ENCODE results near the gene THAP9.

The THAP9 gene

GRCh38 chr4:82901183-82901718, 716 bp downstream of the THAP9 start:
- no peak for ATAC-seq

GRCh38 chr4:82903737-82904136, 3.2 kb downstream of the THAP9 start:
- TF ChIP-seq RARB (CRISPR knock-in tag; IDR thresholded peaks at IDR 0.05) (no peak), ZNF565 (CRISPR knock-in tag; conservative IDR thresholded peaks at IDR 0.05; ENCODE audit: low read depth) (no peak), TOX (CRISPR knock-in tag; IDR thresholded peaks at IDR 0.05; ENCODE audit: borderline replicate concordance) (no peak), GLIS3 (CRISPR knock-in tag; IDR thresholded peaks at IDR 0.05) (no peak), ZNF70 (CRISPR knock-in tag; IDR thresholded peaks at IDR 0.05) (no peak), TSHZ2 (CRISPR knock-in tag; IDR thresholded peaks at IDR 0.05) (no peak)
- TF ChIP-seq, protein P1, sequence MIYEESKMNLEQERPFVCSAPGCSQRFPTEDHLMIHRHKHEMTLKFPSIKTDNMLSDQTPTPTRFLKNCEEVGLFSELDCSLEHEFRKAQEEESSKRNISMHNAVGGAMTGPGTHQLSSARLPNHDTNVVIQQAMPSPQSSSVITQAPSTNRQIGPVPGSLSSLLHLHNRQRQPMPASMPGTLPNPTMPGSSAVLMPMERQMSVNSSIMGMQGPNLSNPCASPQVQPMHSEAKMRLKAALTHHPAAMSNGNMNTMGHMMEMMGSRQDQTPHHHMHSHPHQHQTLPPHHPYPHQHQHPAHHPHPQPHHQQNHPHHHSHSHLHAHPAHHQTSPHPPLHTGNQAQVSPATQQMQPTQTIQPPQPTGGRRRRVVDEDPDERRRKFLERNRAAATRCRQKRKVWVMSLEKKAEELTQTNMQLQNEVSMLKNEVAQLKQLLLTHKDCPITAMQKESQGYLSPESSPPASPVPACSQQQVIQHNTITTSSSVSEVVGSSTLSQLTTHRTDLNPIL (CRISPR knock-in tag; IDR thresholded peaks at IDR 0.05; ENCODE audit: low read depth), result no peak
- no peak for ATAC-seq

More at GRCh38 chr4:82901183-82901718, 716 bp downstream of the THAP9 start:
- TF ChIP-seq ZFP3 (CRISPR knock-in tag; IDR thresholded peaks at IDR 0.05) (0 out of 2 replicates have a peak, but pooled peaks have one; percentile 0), ZC3H10 (CRISPR knock-in tag; IDR thresholded peaks at IDR 0.05) (no peak), ZNF8 (CRISPR knock-in tag; IDR thresholded peaks at IDR 0.05) (no peak), PATZ1 (CRISPR knock-in tag; IDR thresholded peaks at IDR 0.05; ENCODE audit: borderline replicate concordance) (no peak), TOX (CRISPR knock-in tag; IDR thresholded peaks at IDR 0.05; ENCODE audit: borderline replicate concordance) (no peak), GLIS3 (CRISPR knock-in tag; IDR thresholded peaks at IDR 0.05) (no peak)
- TF ChIP-seq, protein P1 (CRISPR knock-in tag; IDR thresholded peaks at IDR 0.05; ENCODE audit: low read depth), result no peak

DNA sequence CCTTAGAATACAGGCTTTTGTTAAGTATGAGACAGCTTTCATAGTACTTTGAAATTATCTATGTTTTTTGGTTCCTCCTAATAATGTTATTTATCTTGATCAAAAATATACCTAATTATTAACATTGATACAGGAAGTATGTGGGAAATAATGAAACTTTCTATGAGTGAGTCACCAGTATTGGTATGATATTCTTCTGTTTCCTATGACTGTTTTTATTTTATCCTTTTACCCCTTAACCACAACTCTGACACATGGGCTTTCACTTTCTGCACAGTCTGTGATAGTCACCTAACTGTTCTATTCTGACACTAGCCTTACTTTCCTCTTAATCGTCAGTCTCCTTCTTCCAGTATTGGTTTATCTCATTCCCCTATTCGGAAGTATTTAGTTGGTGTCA, 4.7 kb downstream of the THAP9 start:
- no peak for ATAC-seq
- TF ChIP-seq PATZ1 (CRISPR knock-in tag; IDR thresholded peaks at IDR 0.05; ENCODE audit: borderline replicate concordance), result no peak
- TF ChIP-seq TOX (CRISPR knock-in tag; IDR thresholded peaks at IDR 0.05; ENCODE audit: borderline replicate concordance), result peak; percentile 17; the same call in 1 of the 2 replicates

DNA sequence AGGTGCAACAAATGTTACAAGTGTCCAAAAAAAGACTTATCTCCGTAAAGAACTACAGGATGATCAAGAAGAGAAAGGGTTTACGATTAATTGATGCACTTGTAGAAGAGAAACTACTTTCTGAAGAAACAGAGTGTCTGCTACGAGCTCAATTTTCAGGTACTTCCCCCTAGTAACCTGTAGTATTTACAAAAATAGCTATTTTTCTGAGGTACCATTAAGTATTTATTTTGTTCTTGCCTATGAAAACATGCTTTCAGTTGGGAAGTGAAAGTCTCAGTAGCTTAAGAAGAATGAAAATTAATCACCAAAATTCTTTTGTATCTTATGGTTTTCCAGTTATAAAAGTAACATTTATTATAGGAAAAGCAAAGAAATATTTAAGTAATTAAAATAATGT, 5.9 kb downstream of the THAP9 start:
- ATAC-seq, result no peak
- no peak for TF ChIP-seq TCF4 (CRISPR knock-in tag; IDR thresholded peaks at IDR 0.05; ENCODE audit: borderline replicate concordance)
- no peak for TF ChIP-seq TOX (CRISPR knock-in tag; IDR thresholded peaks at IDR 0.05; ENCODE audit: borderline replicate concordance)
- no peak for TF ChIP-seq CSRNP3 (CRISPR knock-in tag; IDR thresholded peaks at IDR 0.05)
- TF ChIP-seq ZNF565 (CRISPR knock-in tag; conservative IDR thresholded peaks at IDR 0.05; ENCODE audit: low read depth), result no peak
- no peak for TF ChIP-seq ZNF70 (CRISPR knock-in tag; IDR thresholded peaks at IDR 0.05)
- no peak for TF ChIP-seq ISL1 (CRISPR knock-in tag; IDR thresholded peaks at IDR 0.05)
